DND-41 (cell line): ENCODE data around the gene GRIPAP1.

ENCODE experiments used
- ATAC-seq: fragments of 200-7000 bp; cut with Tn5 transposase; 3 replicates; pipeline ENCODE4 v1.9.1; 2021; ENCODE audit warnings: low read depth; ENCODE audit not compliant: insufficient read depth
- DNase-seq: peaks from one replicate; pipeline ENCODE4 v3.0.0-alpha.2; 2020
- H2AFZ ChIP-seq: 2 replicates; pipeline ENCODE4 v1.6.0; 2012; ENCODE audit warnings: low read depth, low read length
- H3K27ac ChIP-seq: 2 replicates; pipeline ENCODE4 v1.5.1; 2012; ENCODE audit warnings: low read length, inconsistent platforms
- H3K27me3 ChIP-seq: fragments of 200-600 bp; sonication (generic); 2 replicates; pipeline ENCODE4 v1.6.0; 2012; ENCODE audit warnings: low read length, mild to moderate bottlenecking, inconsistent platforms; ENCODE audit not compliant: insufficient read depth, poor library complexity
- H3K36me3 ChIP-seq: 2 replicates; pipeline ENCODE4 v1.5.1; 2012; ENCODE audit warnings: low read length, inconsistent platforms; ENCODE audit not compliant: insufficient read depth
- H3K4me1 ChIP-seq: 2 replicates; pipeline ENCODE4 v1.5.1; 2012; ENCODE audit warnings: mild to moderate bottlenecking, low read length; ENCODE audit not compliant: insufficient read depth
- H3K4me2 ChIP-seq: 2 replicates; pipeline ENCODE4 v1.6.0; 2012; ENCODE audit warnings: mild to moderate bottlenecking, moderate library complexity, low read length, inconsistent platforms; ENCODE audit not compliant: insufficient read depth
- H3K4me3 ChIP-seq, 2 experiments: fragments of 200-600 bp in 1 of 2; shearing (Covaris generic) in 1 of 2; 2 replicates each; pipeline ENCODE4 v1.5.1; 2012 to 2016; ENCODE audit warnings: inconsistent platforms in 2 of 2, low read length in 2 of 2, mild to moderate bottlenecking in 2 of 2, low read depth in 1 of 2, moderate library complexity in 1 of 2
- H3K79me2 ChIP-seq: 2 replicates; pipeline ENCODE4 v1.6.0; 2012; ENCODE audit warnings: low read length, inconsistent platforms; ENCODE audit not compliant: insufficient read depth
- H3K9ac ChIP-seq: 2 replicates; pipeline ENCODE4 v1.6.0; 2012; ENCODE audit warnings: low read depth, mild to moderate bottlenecking, inconsistent platforms, low read length, moderate library complexity
- H3K9me3 ChIP-seq: 2 replicates; pipeline ENCODE4 v1.5.1; 2012; ENCODE audit warnings: low read length, moderate library complexity, mild to moderate bottlenecking, inconsistent platforms; ENCODE audit not compliant: insufficient read depth, severe bottlenecking
- H4K20me1 ChIP-seq: 2 replicates; pipeline ENCODE4 v1.6.0; 2012; ENCODE audit warnings: low read length; ENCODE audit not compliant: insufficient read depth
- EZH2 ChIP-seq: IDR thresholded peaks from 3 replicates; pipeline ENCODE4 v1.6.1; 2012; ENCODE audit warnings: borderline replicate concordance, low read depth, mild to moderate bottlenecking, moderate library complexity, low read length, inconsistent platforms; ENCODE audit not compliant: severe bottlenecking
- TF ChIP-seq, protein P1 (sequence below): IDR thresholded peaks from 2 replicates; pipeline ENCODE4 v1.5.1; 2012; ENCODE audit warnings: borderline replicate concordance, low read length, moderate library complexity, mild to moderate bottlenecking; ENCODE audit not compliant: poor library complexity, severe bottlenecking; ENCODE audit errors: extremely low read depth

GRIPAP1 gene

GRCh38 chrX:48956728-48957414 lies 45.2 kb downstream of the GRIPAP1 start:
- peak overlapping the region; percentile 80 for H3K9ac ChIP-seq
- peak overlapping the region; percentile 49; the same call in 1 of the 2 replicates for H2AFZ ChIP-seq
- peaks cover 26% of the 10 kb centered on the region for H4K20me1 ChIP-seq
- H3K79me2 ChIP-seq, result peaks cover 54% of the 10 kb centered on the region
- peak overlapping the region; percentile 93 for H3K4me2 ChIP-seq
- no peak for TF ChIP-seq EZH2
- TF ChIP-seq, protein P1, sequence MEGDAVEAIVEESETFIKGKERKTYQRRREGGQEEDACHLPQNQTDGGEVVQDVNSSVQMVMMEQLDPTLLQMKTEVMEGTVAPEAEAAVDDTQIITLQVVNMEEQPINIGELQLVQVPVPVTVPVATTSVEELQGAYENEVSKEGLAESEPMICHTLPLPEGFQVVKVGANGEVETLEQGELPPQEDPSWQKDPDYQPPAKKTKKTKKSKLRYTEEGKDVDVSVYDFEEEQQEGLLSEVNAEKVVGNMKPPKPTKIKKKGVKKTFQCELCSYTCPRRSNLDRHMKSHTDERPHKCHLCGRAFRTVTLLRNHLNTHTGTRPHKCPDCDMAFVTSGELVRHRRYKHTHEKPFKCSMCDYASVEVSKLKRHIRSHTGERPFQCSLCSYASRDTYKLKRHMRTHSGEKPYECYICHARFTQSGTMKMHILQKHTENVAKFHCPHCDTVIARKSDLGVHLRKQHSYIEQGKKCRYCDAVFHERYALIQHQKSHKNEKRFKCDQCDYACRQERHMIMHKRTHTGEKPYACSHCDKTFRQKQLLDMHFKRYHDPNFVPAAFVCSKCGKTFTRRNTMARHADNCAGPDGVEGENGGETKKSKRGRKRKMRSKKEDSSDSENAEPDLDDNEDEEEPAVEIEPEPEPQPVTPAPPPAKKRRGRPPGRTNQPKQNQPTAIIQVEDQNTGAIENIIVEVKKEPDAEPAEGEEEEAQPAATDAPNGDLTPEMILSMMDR, result no peak
- DNase-seq (peak; percentile 25), ATAC-seq (no peak)
- peak overlapping the region; percentile 42 to 80; a peak in 3 of 4 replicates for H3K4me3 ChIP-seq
- H3K27ac ChIP-seq, result peak overlapping the region; percentile 70
- H3K27me3 ChIP-seq, result no peaks in the 10 kb centered on the region
- peaks cover 52% of the 10 kb centered on the region for H3K4me1 ChIP-seq
- peaks cover 23% of the 10 kb centered on the region for H3K36me3 ChIP-seq
- no peaks in the 10 kb centered on the region for H3K9me3 ChIP-seq

DNA sequence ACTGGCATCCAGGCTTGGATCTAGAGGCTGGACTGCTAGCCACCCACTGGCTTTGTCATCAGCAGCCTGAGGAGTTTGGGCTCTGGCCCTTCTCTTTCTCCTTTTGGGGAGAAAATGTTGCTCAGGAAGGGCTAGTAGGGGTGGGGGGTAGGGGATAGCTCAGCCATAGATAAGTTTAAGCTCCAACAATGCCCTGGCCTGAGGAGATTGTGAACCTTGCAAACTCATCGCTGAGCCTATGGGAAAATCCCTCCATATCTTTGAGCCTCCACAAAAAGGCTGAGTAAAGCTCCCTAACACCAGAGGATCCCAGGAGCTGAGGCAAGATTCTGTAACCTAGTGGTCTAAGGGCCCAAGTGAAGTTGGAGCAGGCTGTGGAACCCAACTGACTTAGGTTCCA lies 53.5 kb downstream of the GRIPAP1 start:
- Histone ChIP-seq H2AFZ (no peak overlapping the region), H3K4me1 (peaks cover 10% of the 10 kb centered on the region; the same call in 1 of the 2 replicates), H3K27me3 (no peaks in the 10 kb centered on the region), H3K4me3 (no peak overlapping the region), H3K4me2 (no peak overlapping the region), H3K9ac (no peak overlapping the region), H3K79me2 (peaks cover 68% of the 10 kb centered on the region), H3K9me3 (no peaks in the 10 kb centered on the region), H3K36me3 (peaks cover 16% of the 10 kb centered on the region), H4K20me1 (peaks cover 27% of the 10 kb centered on the region), H3K27ac (no peak overlapping the region)
- ATAC-seq, result no peak
- DNase-seq, result no peak
- TF ChIP-seq, protein P1, result no peak
- no peak for TF ChIP-seq EZH2

- no peak overlapping the region for H3K4me3 ChIP-seq
- TF ChIP-seq EZH2, result no peak
- TF ChIP-seq, protein P1, result peak; percentile 74
- ATAC-seq (peak; percentile 84), DNase-seq (peak; percentile 42)
- no peak overlapping the region for H3K9ac ChIP-seq
- no peak overlapping the region for H2AFZ ChIP-seq
- H3K36me3 ChIP-seq, result peaks cover 39% of the 10 kb centered on the region
- no peaks in the 10 kb centered on the region for H3K9me3 ChIP-seq
- H3K79me2 ChIP-seq, result peaks cover 63% of the 10 kb centered on the region
- peaks cover 5% of the 10 kb centered on the region for H3K4me1 ChIP-seq
- peaks cover 44% of the 10 kb centered on the region for H4K20me1 ChIP-seq
- no peak overlapping the region for H3K4me2 ChIP-seq
- no peak overlapping the region for H3K27ac ChIP-seq
- H3K27me3 ChIP-seq, result no peaks in the 10 kb centered on the region
These were observed 56.3 kb downstream of the GRIPAP1 start for GRCh38 chrX:48945517-48946348.
